ENCODE results near the gene S100A8.
"Not testable (repeated sequence)": the region's sequence is repeated elsewhere in the genome, so short reads cannot be mapped to it uniquely, and the experiment has no call there.

The S100A8 gene

GRCh38 chr1:153347856-153348255 is 43.0 kb downstream of the S100A8 start:
- DNase-seq (ENCODE audit: low read depth, low spot score), result no peak

- DNase-seq (ENCODE audit: low read depth, low spot score), result not testable (repeated sequence)
These were observed 43.8 kb downstream of the S100A8 start for GRCh38 chr1:153347049-153347448.

GRCh38 chr1:153346077-153346723 is 44.7 kb downstream of the S100A8 start:
- DNase-seq (ENCODE audit: low read depth, low spot score), result no peak

GRCh38 chr1:153345187-153346076 is 45.4 kb downstream of the S100A8 start:
- DNase-seq (ENCODE audit: low read depth, low spot score), result no peak

GRCh38 chr1:153344718-153345025 is 46.2 kb downstream of the S100A8 start:
- DNase-seq (ENCODE audit: low read depth, low spot score), result no peak

- no peak for DNase-seq (ENCODE audit: low read depth, low spot score)
These were observed 46.8 kb downstream of the S100A8 start for GRCh38 chr1:153343811-153344717.

- DNase-seq (ENCODE audit: low read depth, low spot score), result no peak
These were observed 47.7 kb downstream of the S100A8 start for GRCh38 chr1:153343040-153343681.

GRCh38 chr1:153342178-153342577 is 48.7 kb downstream of the S100A8 start:
- DNase-seq (ENCODE audit: low read depth, low spot score), result no peak

- DNase-seq (ENCODE audit: low read depth, low spot score), result no peak
These were observed 49.4 kb downstream of the S100A8 start for GRCh38 chr1:153341431-153341934.

- no peak for DNase-seq (ENCODE audit: low read depth, low spot score)
These were observed 50.5 kb downstream of the S100A8 start for GRCh38 chr1:153340356-153340755.

All from ELF-1 (cell line).